GM10847 (cell line): ENCODE data around the gene RNH1.

ENCODE experiments used
- POLR2A ChIP-seq: IDR thresholded peaks from 2 replicates; pipeline ENCODE4 v1.6.1; 2011; ENCODE audit not compliant: insufficient read length; ENCODE audit errors: extremely low read depth

RNH1 gene

GRCh38 chr11:506995-507726 is at the start of gene RNH1:
RNH1 (minus strand) TSS chr11:507242; CDS start chr11:502162, 5,080 bp downstream.
- peak; percentile 58 for TF ChIP-seq POLR2A

- TF ChIP-seq POLR2A, result no peak
Measured at GRCh38 chr11:555780-556661, 49.0 kb upstream of the RNH1 start.

- TF ChIP-seq POLR2A, result no peak
Measured at GRCh38 chr11:555227-555779, 48.3 kb upstream of the RNH1 start.

GRCh38 chr11:554428-555226 is 47.6 kb upstream of the RNH1 start:
- TF ChIP-seq POLR2A, result no peak

GRCh38 chr11:553988-554340 is 46.9 kb upstream of the RNH1 start:
- no peak for TF ChIP-seq POLR2A

GRCh38 chr11:553083-553987 is 46.3 kb upstream of the RNH1 start:
- no peak for TF ChIP-seq POLR2A

- no peak for TF ChIP-seq POLR2A
Measured at GRCh38 chr11:551596-551995, 44.6 kb upstream of the RNH1 start.

- TF ChIP-seq POLR2A, result no peak
Measured at GRCh38 chr11:551131-551530, 44.1 kb upstream of the RNH1 start.

- no peak for TF ChIP-seq POLR2A
Measured at GRCh38 chr11:550746-551085, 43.7 kb upstream of the RNH1 start.

GRCh38 chr11:550021-550745 is 43.1 kb upstream of the RNH1 start:
- no peak for TF ChIP-seq POLR2A

GRCh38 chr11:548700-549603 is 41.9 kb upstream of the RNH1 start:
- TF ChIP-seq POLR2A, result no peak

GRCh38 chr11:545171-545570 is 38.1 kb upstream of the RNH1 start:
- no peak for TF ChIP-seq POLR2A

GRCh38 chr11:544817-545166 is 37.8 kb upstream of the RNH1 start:
- no peak for TF ChIP-seq POLR2A
